ENCODE data around the gene SLC10A7. TPM values are rescaled to one million over a fixed set of nuclear protein-coding genes. Genes with fewer than 3 reads are reported as not detected.

SLC10A7 gene
- total and polyA plus RNA-seq, 2 of the 4 experiments (the other 2 are of a cell fraction): 5.2 to 8.4 TPM

DNA sequence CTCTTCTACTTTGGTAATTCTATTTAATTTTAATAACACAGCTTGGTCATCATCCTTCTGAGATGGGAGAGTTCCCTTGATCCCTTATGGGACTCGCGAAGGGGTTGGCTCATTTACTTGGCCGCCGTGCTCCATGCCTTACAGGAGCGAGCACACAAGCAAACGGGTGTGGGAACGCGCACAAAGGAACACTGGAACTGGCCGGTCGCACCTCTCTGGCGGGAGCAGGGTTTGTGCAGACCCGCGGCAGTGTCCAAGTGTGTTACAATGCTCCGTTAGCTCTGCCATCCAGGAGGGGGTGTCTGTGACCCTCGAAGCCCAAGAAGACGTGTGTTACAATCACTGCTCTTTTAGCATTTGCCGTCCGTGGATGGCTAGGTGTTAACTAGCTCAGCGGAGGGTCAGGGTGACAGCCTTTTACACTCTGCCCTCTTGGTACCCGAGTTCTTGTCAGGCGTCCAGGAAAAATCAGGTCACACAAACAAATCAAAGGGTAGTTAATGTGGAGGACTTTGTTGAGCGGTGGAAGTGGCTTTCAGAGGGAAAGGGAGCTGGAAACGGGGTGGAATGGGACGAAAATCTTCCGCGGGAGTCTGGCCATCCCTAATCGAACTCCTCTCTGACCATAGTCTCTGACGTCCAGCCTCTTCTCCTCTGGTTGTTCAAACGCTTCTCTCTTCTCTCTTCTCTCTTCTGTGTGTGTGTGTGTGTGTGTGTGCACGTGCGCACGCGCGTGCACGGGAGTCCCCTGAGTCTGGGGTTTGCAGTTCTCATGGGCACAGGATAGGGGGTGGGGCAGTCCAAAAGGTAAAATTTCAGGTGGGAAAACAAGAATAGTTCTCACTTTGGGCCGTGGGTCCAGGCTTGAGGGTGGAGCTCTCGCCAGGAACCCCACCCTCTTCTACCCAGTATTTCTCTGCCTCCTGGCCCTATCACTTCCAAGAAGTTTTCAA, 76.3 kb downstream of the SLC10A7 start:
- no peak overlapping the region for H2AK9ac ChIP-seq (replicated peaks; ENCODE audit: low read depth, low read length, poor library complexity)
- 100% methylated on average over 11 of the region's 37 CpGs; no CpG with 5 or more reads in 1 of the 2 experiments for WGBS, 2 experiments (ENCODE audit: extremely low coverage in 2 of 2, insufficient read length in 1 of 2)
- TF ChIP-seq, protein P1, sequence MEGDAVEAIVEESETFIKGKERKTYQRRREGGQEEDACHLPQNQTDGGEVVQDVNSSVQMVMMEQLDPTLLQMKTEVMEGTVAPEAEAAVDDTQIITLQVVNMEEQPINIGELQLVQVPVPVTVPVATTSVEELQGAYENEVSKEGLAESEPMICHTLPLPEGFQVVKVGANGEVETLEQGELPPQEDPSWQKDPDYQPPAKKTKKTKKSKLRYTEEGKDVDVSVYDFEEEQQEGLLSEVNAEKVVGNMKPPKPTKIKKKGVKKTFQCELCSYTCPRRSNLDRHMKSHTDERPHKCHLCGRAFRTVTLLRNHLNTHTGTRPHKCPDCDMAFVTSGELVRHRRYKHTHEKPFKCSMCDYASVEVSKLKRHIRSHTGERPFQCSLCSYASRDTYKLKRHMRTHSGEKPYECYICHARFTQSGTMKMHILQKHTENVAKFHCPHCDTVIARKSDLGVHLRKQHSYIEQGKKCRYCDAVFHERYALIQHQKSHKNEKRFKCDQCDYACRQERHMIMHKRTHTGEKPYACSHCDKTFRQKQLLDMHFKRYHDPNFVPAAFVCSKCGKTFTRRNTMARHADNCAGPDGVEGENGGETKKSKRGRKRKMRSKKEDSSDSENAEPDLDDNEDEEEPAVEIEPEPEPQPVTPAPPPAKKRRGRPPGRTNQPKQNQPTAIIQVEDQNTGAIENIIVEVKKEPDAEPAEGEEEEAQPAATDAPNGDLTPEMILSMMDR (conservative IDR thresholded peaks at IDR 0.05; ENCODE audit: low read depth, low read length): no peak
- TF ChIP-seq NFE2L2 (IDR thresholded peaks at IDR 0.05; ENCODE audit: low read depth, low read length): no peak
- TF ChIP-seq RAD21 (IDR thresholded peaks at IDR 0.05; ENCODE audit: low read length): no peak
- no peak for TF ChIP-seq SMC3 (IDR thresholded peaks at IDR 0.05; ENCODE audit: low read depth, low read length)
- TF ChIP-seq CEBPB (IDR thresholded peaks at IDR 0.05; ENCODE audit: low read depth, low read length): no peak
- TF ChIP-seq FOS (IDR thresholded peaks at IDR 0.05; ENCODE audit: low read depth, low read length): no peak
- TF ChIP-seq BHLHE40 (IDR thresholded peaks at IDR 0.05; ENCODE audit: low read depth, low read length): no peak
- TF ChIP-seq, protein P2, sequence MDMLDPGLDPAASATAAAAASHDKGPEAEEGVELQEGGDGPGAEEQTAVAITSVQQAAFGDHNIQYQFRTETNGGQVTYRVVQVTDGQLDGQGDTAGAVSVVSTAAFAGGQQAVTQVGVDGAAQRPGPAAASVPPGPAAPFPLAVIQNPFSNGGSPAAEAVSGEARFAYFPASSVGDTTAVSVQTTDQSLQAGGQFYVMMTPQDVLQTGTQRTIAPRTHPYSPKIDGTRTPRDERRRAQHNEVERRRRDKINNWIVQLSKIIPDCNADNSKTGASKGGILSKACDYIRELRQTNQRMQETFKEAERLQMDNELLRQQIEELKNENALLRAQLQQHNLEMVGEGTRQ (IDR thresholded peaks at IDR 0.05; ENCODE audit: low read depth, low read length): no peak
- no peak for TF ChIP-seq MAFK (IDR thresholded peaks at IDR 0.05; ENCODE audit: low read depth, low read length)
- TF ChIP-seq CHD1 (IDR thresholded peaks at IDR 0.05; ENCODE audit: low read depth, low read length): no peak
- no peak for TF ChIP-seq POLR2A (IDR thresholded peaks at IDR 0.05; ENCODE audit: low read depth, low read length)
- no peak for TF ChIP-seq MAZ (IDR thresholded peaks at IDR 0.05; ENCODE audit: borderline replicate concordance, low read depth, low read length)
- no peak for TF ChIP-seq RFX5 (IDR thresholded peaks at IDR 0.05; ENCODE audit: low read depth, low read length)
- TF ChIP-seq RCOR1 (IDR thresholded peaks at IDR 0.05; ENCODE audit: insufficient replicate concordance, low read length): no peak
- H3K9me1 ChIP-seq (ENCODE audit: insufficient read depth, low read length): no peaks in the 10 kb centered on the region; the same call in 1 of the 2 replicates
- no peak overlapping the region for H3K18ac ChIP-seq (ENCODE audit: low read depth, low read length)
- no peak overlapping the region for H3K4ac ChIP-seq (ENCODE audit: low read depth, low read length)
- DNase-seq (no peak), ATAC-seq (ENCODE audit: low read depth) (no peak)
- in situ Hi-C loops (cut with MboI; ENCODE audit: low sequenced_read_pairs) (no loop called here), dilution Hi-C loops (cut with HindIII; ENCODE audit: low sequenced_read_pairs, unreplicated experiment) (no loop called here), intact Hi-C loops (cut with micrococcal nuclease) (no loop called here)
- H3K23ac ChIP-seq (ENCODE audit: low read depth, low read length): no peak overlapping the region
- no peak overlapping the region for H4K8ac ChIP-seq (ENCODE audit: low read depth in 2 of 2, low read length in 2 of 2)
- no peak overlapping the region for H3K9ac ChIP-seq (ENCODE audit: low read depth, low read length)
- no peak overlapping the region for H2BK5ac ChIP-seq (ENCODE audit: low read depth, low read length, poor library complexity, severe bottlenecking)
- no TSS peak for BruUV-seq (replicated peaks)
- H2AK5ac ChIP-seq (ENCODE audit: low read depth, low read length): no peak overlapping the region; the same call in 1 of the 2 replicates
- no peak overlapping the region for H3K14ac ChIP-seq (replicated peaks; ENCODE audit: low read depth, low read length)
- POLR2A ChIA-PET (ENCODE audit: unreplicated experiment): no interaction called here
- H4K91ac ChIP-seq (ENCODE audit: insufficient read depth, low read depth, low read length): no peak overlapping the region
- peaks cover 2% of the 10 kb centered on the region; the same call in 1 of the 2 replicates for H3K4me1 ChIP-seq (ENCODE audit: control insufficient read depth, insufficient read depth, low read length)
- H3K4me2 ChIP-seq (ENCODE audit: low read depth, low read length): no peak overlapping the region
- no peak overlapping the region for H3K56ac ChIP-seq (ENCODE audit: extremely low read depth, insufficient read depth, low read length)
- H3K36me3 ChIP-seq (ENCODE audit: control insufficient read depth, insufficient read depth, low read length): peaks cover 3% of the 10 kb centered on the region; the same call in 1 of the 2 replicates
- H4K5ac ChIP-seq (ENCODE audit: low read depth, low read length): no peak overlapping the region
- no peak overlapping the region for H3K4me3 ChIP-seq (ENCODE audit: insufficient read depth, low read depth, low read length)
- no peak overlapping the region for H2BK15ac ChIP-seq (ENCODE audit: low read depth, low read length)
- H2BK20ac ChIP-seq (ENCODE audit: low read depth, low read length): no peak overlapping the region
- no peaks in the 10 kb centered on the region for H3K27me3 ChIP-seq (ENCODE audit: control insufficient read depth, insufficient read depth, low read length)
- H3K27ac ChIP-seq (ENCODE audit: insufficient read depth, low read length): no peak overlapping the region
- no peak overlapping the region for H2AFZ ChIP-seq (replicated peaks; ENCODE audit: low read length, poor library complexity)
- H3K79me1 ChIP-seq (ENCODE audit: low read depth in 1 of 2, low read length in 2 of 2): peaks cover 0 to 10% of the 10 kb centered on the region in 2 experiments; a peak in 3 of 4 replicates
- H3K9me3 ChIP-seq (ENCODE audit: control insufficient read depth, insufficient read depth, low read length): no peaks in the 10 kb centered on the region
- CTCF ChIA-PET: no interaction called here
- H2BK120ac ChIP-seq (ENCODE audit: low read depth, low read length): no peak overlapping the region
- no peaks in the 10 kb centered on the region for H4K20me1 ChIP-seq (ENCODE audit: insufficient read depth, low read length)
